ENCODE measurements around the gene HRAS. TPM values are rescaled to one million over a fixed set of nuclear protein-coding genes. Genes with fewer than 3 reads are reported as not detected.
A peak's percentile ranks its signal among the peaks of the same experiment; 100 is the strongest.
"Not testable (repeated sequence)": the region's sequence is repeated elsewhere in the genome, so short reads cannot be mapped to it uniquely, and the experiment has no call there.

HRAS gene
- total RNA-seq, 2 donors from 2014 or later, result 31.7 to 48.1 TPM

DNA sequence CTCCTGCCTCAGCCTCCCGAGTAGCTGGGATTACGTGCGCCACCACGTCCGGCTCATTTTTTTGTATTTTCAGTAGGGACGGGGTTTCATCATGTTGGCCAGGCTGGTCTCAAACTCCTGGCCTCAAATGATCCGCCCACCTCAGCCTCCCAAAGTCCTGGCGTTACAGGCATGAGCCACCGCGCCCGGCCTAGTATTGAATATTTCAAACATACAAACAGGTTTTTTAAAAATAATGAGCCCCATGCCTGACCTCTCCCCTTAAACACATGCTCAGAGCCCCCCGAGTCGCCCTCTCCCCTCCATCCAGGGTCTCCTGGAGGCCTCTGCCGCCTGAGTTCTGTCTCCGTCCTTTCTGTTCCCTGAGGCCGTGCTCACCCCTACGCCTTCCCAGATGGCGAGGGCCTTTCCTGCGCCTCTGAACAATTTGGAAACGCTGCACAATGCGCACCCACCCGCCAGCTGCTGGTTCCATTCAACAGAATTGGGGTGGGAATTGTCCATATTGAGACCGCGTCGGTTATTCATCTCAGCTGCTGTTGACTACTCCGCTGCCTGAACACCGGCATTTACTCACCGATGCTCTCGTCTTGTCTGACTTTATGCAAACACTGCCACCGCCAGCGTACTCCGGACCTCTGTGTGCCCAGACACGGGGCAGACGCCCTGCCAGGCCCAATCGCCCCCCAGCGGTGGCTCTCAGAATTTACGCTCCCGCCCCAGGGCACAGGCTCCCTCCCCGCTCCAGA, 14.8 kb downstream of the HRAS start:
- DNase-seq (ENCODE audit: low spot score), result no peak
- no peak overlapping the region for H3K4me3 ChIP-seq
- no peaks in the 10 kb centered on the region for H3K9me3 ChIP-seq
- H3K27ac ChIP-seq, result no peak overlapping the region
- peaks cover 0 to 8% of the 10 kb centered on the region in 2 donors for H3K4me1 ChIP-seq
- H3K36me3 ChIP-seq, result no peaks in the 10 kb centered on the region
- no peaks in the 10 kb centered on the region for H3K27me3 ChIP-seq
- TF ChIP-seq, protein P1, sequence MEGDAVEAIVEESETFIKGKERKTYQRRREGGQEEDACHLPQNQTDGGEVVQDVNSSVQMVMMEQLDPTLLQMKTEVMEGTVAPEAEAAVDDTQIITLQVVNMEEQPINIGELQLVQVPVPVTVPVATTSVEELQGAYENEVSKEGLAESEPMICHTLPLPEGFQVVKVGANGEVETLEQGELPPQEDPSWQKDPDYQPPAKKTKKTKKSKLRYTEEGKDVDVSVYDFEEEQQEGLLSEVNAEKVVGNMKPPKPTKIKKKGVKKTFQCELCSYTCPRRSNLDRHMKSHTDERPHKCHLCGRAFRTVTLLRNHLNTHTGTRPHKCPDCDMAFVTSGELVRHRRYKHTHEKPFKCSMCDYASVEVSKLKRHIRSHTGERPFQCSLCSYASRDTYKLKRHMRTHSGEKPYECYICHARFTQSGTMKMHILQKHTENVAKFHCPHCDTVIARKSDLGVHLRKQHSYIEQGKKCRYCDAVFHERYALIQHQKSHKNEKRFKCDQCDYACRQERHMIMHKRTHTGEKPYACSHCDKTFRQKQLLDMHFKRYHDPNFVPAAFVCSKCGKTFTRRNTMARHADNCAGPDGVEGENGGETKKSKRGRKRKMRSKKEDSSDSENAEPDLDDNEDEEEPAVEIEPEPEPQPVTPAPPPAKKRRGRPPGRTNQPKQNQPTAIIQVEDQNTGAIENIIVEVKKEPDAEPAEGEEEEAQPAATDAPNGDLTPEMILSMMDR (IDR thresholded peaks at IDR 0.05), result no peak

DNA sequence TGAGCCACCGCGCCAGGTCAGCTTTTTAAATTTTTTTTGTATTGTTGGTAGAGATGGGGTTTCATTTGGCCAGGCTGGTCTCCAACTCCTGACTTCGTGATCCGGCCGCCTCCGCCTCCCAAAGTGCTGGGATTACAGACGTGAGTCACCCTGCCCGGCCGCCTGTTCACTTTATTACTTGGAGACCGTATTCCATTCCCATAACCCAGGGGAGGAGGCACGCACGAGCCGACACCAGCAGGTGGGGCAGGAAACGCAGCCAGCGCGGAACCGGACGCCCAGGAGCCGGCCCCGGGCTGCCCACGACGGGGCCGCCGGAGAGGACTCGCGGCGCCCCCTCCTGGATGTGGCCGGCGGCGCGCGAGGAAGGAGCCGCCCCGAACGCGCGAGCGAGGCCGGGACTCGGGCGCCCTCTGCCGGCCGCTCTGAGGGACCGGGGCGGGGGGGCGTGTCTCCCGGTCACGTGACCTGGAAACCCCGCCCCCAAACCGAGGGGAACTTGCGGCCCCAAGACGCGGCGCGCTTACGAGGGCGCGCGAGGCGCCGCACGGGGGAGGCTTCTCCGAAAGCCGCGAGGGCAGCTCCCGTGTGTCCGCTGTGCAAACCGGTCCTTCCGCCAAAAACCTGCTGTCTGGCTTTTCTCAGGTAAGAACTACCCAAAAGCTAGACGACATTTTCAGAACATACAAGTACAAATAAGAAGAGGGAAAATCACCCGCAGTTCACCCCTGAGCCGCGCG, 16.7 kb downstream of the HRAS start:
- Histone ChIP-seq H3K4me3 (peak overlapping the region; percentile 17 to 26), H3K36me3 (no peaks in the 10 kb centered on the region)
- peak; percentile 96 for DNase-seq (ENCODE audit: low spot score)

GRCh38 chr11:516918-517685, 18.3 kb downstream of the HRAS start:
- H3K4me3 ChIP-seq; H3K27me3 ChIP-seq; H3K36me3 ChIP-seq; H3K4me1 ChIP-seq; DNase-seq (ENCODE audit: low spot score); H3K27ac ChIP-seq; H3K9me3 ChIP-seq: not testable (repeated sequence)

More for the DNA sequence above, 16.7 kb downstream of the HRAS start:
- Histone ChIP-seq H3K27ac (peak overlapping the region; percentile 65 to 73), H3K9me3 (no peaks in the 10 kb centered on the region), H3K4me1 (peaks cover 0 to 8% of the 10 kb centered on the region in 2 donors), H3K27me3 (no peaks in the 10 kb centered on the region)
- TF ChIP-seq, protein P1 (IDR thresholded peaks at IDR 0.05), result peak; percentile 99 to 100

DNA sequence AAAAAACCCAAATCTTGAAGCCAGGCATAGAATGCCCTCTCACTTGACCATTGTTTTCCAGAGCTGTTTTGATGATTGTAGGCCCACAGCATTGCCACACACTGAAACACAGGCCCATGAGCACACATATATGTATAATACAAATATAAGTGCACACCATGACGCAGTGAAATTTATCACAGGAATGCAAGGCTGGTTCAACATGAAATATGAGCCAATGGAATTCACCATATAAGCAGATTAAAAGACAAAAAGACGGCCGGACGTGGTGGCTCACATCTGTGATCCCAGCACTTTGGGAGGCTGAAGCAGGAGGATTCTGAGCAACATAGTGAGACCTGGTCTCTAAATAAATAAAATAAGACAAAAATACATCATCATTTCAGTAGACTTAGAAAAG, 19.0 kb downstream of the HRAS start:
- no peak for DNase-seq (ENCODE audit: low spot score)

GRCh38 chr11:515131-515530, 20.2 kb downstream of the HRAS start:
- H3K4me3 ChIP-seq, result no peak overlapping the region
- peaks cover 1% of the 10 kb centered on the region for H3K36me3 ChIP-seq
- H3K9me3 ChIP-seq, result no peaks in the 10 kb centered on the region
- DNase-seq (ENCODE audit: low spot score), result no peak
- no peak overlapping the region for H3K27ac ChIP-seq
- no peaks in the 10 kb centered on the region for H3K27me3 ChIP-seq
- peaks cover 0 to 8% of the 10 kb centered on the region in 2 donors for H3K4me1 ChIP-seq
- TF ChIP-seq, protein P1 (IDR thresholded peaks at IDR 0.05), result no peak

More for the DNA sequence above, 19.0 kb downstream of the HRAS start:
- Histone ChIP-seq H3K27me3 (no peaks in the 10 kb centered on the region), H3K36me3 (no peaks in the 10 kb centered on the region), H3K4me3 (no peak overlapping the region), H3K4me1 (peaks cover 0 to 8% of the 10 kb centered on the region in 2 donors), H3K9me3 (no peaks in the 10 kb centered on the region), H3K27ac (no peak overlapping the region)
- TF ChIP-seq, protein P1 (IDR thresholded peaks at IDR 0.05), result no peak

DNA sequence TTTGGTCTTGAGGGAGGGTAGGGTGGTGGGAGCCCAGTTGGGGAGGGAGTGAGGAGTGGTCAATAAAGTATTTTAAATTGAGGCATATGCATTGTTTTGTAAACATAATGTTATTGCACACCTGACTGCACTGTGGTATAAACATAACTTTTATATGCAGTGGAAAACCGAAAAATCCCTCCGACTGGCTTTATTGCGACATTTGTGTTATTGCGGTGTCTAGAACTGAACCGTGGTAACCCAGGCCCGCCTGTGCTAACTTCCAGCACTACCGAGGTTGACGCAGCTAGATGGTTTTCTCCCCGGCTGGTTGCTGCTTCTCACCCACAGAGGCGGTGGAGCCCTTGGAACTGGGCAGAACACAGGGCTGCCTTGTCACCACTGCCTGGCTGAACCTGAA, 20.8 kb downstream of the HRAS start:
- DNase-seq (ENCODE audit: low spot score), result no peak
- Histone ChIP-seq H3K4me1 (peaks cover 0 to 8% of the 10 kb centered on the region in 2 donors), H3K27me3 (no peaks in the 10 kb centered on the region), H3K36me3 (peaks cover 6% of the 10 kb centered on the region), H3K4me3 (no peak overlapping the region), H3K9me3 (no peaks in the 10 kb centered on the region), H3K27ac (no peak overlapping the region)
- TF ChIP-seq, protein P1 (IDR thresholded peaks at IDR 0.05), result no peak

Data from right atrium auricular region (tissue), 2 donors.